WTC11 (cell line): ENCODE data around the gene MAGEB3. TPM values are rescaled to one million over a fixed set of nuclear protein-coding genes. Genes with fewer than 3 reads are reported as not detected.

Source experiments
- ATAC-seq: fragments of 200-7000 bp; cut with Tn5 transposase; 2 replicates; pipeline ENCODE4 v1.10.0; 2021; ENCODE audit warnings: mild to moderate bottlenecking, moderate library complexity
- CTCF ChIA-PET: fragments of 300-600 bp; sonication (Branson Sonifier 250); formaldehyde crosslinking; loops from one replicate; lab custom pipeline; 2021; ENCODE audit warnings: antibody characterized with exemption; lab: Charles Lee
- POLR2A ChIA-PET: fragments of 350-600 bp; sonication (Branson Sonifier 250); formaldehyde crosslinking; loops from one replicate; lab custom pipeline; 2021; ENCODE audit warnings: antibody characterized with exemption; lab: Charles Lee
- DNase-seq: peaks from one replicate; pipeline ENCODE4 v3.0.0; 2021; ENCODE audit warnings: low spot score
- H3K27ac Mint-ChIP-seq: 2 replicates; pipeline ENCODE4 v1.8.0; 2021; ENCODE audit warnings: mixed read lengths
- H3K27me3 Mint-ChIP-seq: 2 replicates; pipeline ENCODE4 v1.8.0; 2021; ENCODE audit warnings: low read depth, mild to moderate bottlenecking, moderate library complexity, mixed read lengths
- H3K36me3 Mint-ChIP-seq: 2 replicates; pipeline ENCODE4 v1.8.0; 2021; ENCODE audit warnings: mixed read lengths
- H3K4me1 Mint-ChIP-seq: 2 replicates; pipeline ENCODE4 v1.8.0; 2022; ENCODE audit warnings: mixed read lengths
- H3K4me3 Mint-ChIP-seq: 2 replicates; pipeline ENCODE4 v1.8.0; 2021; ENCODE audit warnings: mild to moderate bottlenecking, moderate library complexity, mixed read lengths
- H3K9me3 Mint-ChIP-seq: 2 replicates; pipeline ENCODE4 v1.8.0; 2021; ENCODE audit warnings: mixed read lengths
- AR ChIP-seq: fragments of 250-450 bp; sonication (Bioruptor Pico); IDR thresholded peaks from 2 replicates; pipeline ENCODE4 v1.9.0; 2021; ENCODE audit warnings: mild to moderate bottlenecking
- ATF2 ChIP-seq: sonication (generic); formaldehyde crosslinking; IDR thresholded peaks from 2 replicates; pipeline ENCODE4 v1.8.1; 2022; ENCODE audit warnings: low read depth, missing genetic modification reagents, borderline replicate concordance
- EMX1 ChIP-seq: fragments of 250-450 bp; sonication (Bioruptor Pico); IDR thresholded peaks from 2 replicates; pipeline ENCODE4 v1.8.0; 2021; ENCODE audit warnings: mild to moderate bottlenecking
- FOXP1 ChIP-seq: sonication (generic); formaldehyde crosslinking; IDR thresholded peaks from 2 replicates; pipeline ENCODE4 v1.8.0; 2022; ENCODE audit warnings: missing genetic modification reagents, mild to moderate bottlenecking, moderate library complexity, borderline replicate concordance
- GABPB1 ChIP-seq: sonication (generic); formaldehyde crosslinking; IDR thresholded peaks from 2 replicates; pipeline ENCODE4 v1.8.1; 2023; ENCODE audit warnings: mild to moderate bottlenecking, missing genetic modification reagents
- GTF2I ChIP-seq: fragments of 250-450 bp; sonication (Bioruptor Pico); conservative IDR thresholded peaks from 2 replicates; pipeline ENCODE4 v1.4.0; 2021; ENCODE audit warnings: mild to moderate bottlenecking
- HMGXB4 ChIP-seq: sonication (generic); formaldehyde crosslinking; IDR thresholded peaks from 2 replicates; pipeline ENCODE4 v1.8.1; 2023; ENCODE audit warnings: mild to moderate bottlenecking, moderate library complexity, missing genetic modification reagents
- IRF2 ChIP-seq: sonication (generic); formaldehyde crosslinking; IDR thresholded peaks from 2 replicates; pipeline ENCODE4 v1.8.0; 2022; ENCODE audit warnings: low read depth, missing genetic modification reagents, borderline replicate concordance
- JUN ChIP-seq: sonication (generic); formaldehyde crosslinking; IDR thresholded peaks from 2 replicates; pipeline ENCODE4 v1.8.0; 2023; ENCODE audit warnings: mild to moderate bottlenecking, missing genetic modification reagents
- OVOL2 ChIP-seq: fragments of 250-450 bp; sonication (Bioruptor Pico); IDR thresholded peaks from 2 replicates; pipeline ENCODE4 v1.9.0; 2021; ENCODE audit warnings: mild to moderate bottlenecking, borderline replicate concordance
- PRRX2 ChIP-seq: fragments of 250-450 bp; sonication (Bioruptor Pico); IDR thresholded peaks from 2 replicates; pipeline ENCODE4 v1.8.0; 2021; ENCODE audit warnings: mild to moderate bottlenecking
- SMAD3 ChIP-seq: sonication (generic); formaldehyde crosslinking; IDR thresholded peaks from 2 replicates; pipeline ENCODE4 v1.8.0; 2022; ENCODE audit warnings: missing genetic modification reagents, mild to moderate bottlenecking, borderline replicate concordance
- TP53 ChIP-seq: sonication (generic); formaldehyde crosslinking; IDR thresholded peaks from 2 replicates; pipeline ENCODE4 v1.8.1; 2023; ENCODE audit warnings: mild to moderate bottlenecking, missing genetic modification reagents
- USF2 ChIP-seq: sonication (generic); formaldehyde crosslinking; IDR thresholded peaks from 2 replicates; pipeline ENCODE4 v1.8.1; 2023; ENCODE audit warnings: mild to moderate bottlenecking, missing genetic modification reagents, moderate library complexity
- total RNA-seq: library from RNA; stranded (reverse); gene quantifications from 3 replicates; pipeline ENCODE4 v1.2.3, GENCODE V29; 2021
- TF ChIP-seq, protein P1 (sequence below): fragments of 250-450 bp; sonication (Bioruptor Pico); IDR thresholded peaks from 2 replicates; pipeline ENCODE4 v1.9.0; 2021; ENCODE audit warnings: mild to moderate bottlenecking, borderline replicate concordance
- TF ChIP-seq, protein P2 (sequence below): sonication (generic); formaldehyde crosslinking; conservative IDR thresholded peaks from 2 replicates; pipeline ENCODE4 v1.8.1; 2023; ENCODE audit warnings: mild to moderate bottlenecking, low read depth, missing genetic modification reagents, moderate library complexity

MAGEB3 gene
- total RNA-seq, 1 experiment from 2014 or later: 0.11 TPM

DNA sequence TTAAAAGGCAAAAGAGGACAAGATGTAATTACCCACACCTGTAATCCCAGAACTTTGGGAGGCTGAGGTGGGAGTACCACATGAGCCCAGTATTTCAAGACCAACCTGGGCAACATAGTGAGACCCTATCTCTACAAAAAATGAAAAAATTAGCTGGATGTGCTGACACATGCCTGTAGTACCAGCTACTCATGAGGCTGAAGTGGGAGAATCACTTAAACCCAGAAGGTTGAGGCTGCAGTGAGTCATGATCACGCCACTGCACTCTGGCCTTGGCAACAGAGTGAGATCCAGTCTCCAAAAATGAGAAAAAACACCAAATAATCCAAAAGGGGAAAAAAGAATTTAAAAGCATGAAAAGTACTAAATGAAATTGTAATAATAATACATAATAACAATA is 47.9 kb downstream of the MAGEB3 start (continued):
- TF ChIP-seq, protein P1, sequence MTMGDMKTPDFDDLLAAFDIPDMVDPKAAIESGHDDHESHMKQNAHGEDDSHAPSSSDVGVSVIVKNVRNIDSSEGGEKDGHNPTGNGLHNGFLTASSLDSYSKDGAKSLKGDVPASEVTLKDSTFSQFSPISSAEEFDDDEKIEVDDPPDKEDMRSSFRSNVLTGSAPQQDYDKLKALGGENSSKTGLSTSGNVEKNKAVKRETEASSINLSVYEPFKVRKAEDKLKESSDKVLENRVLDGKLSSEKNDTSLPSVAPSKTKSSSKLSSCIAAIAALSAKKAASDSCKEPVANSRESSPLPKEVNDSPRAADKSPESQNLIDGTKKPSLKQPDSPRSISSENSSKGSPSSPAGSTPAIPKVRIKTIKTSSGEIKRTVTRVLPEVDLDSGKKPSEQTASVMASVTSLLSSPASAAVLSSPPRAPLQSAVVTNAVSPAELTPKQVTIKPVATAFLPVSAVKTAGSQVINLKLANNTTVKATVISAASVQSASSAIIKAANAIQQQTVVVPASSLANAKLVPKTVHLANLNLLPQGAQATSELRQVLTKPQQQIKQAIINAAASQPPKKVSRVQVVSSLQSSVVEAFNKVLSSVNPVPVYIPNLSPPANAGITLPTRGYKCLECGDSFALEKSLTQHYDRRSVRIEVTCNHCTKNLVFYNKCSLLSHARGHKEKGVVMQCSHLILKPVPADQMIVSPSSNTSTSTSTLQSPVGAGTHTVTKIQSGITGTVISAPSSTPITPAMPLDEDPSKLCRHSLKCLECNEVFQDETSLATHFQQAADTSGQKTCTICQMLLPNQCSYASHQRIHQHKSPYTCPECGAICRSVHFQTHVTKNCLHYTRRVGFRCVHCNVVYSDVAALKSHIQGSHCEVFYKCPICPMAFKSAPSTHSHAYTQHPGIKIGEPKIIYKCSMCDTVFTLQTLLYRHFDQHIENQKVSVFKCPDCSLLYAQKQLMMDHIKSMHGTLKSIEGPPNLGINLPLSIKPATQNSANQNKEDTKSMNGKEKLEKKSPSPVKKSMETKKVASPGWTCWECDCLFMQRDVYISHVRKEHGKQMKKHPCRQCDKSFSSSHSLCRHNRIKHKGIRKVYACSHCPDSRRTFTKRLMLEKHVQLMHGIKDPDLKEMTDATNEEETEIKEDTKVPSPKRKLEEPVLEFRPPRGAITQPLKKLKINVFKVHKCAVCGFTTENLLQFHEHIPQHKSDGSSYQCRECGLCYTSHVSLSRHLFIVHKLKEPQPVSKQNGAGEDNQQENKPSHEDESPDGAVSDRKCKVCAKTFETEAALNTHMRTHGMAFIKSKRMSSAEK (CRISPR knock-in tag): no peak
- TF ChIP-seq USF2 (CRISPR knock-in tag): no peak
- no peak for TF ChIP-seq GTF2I

- Mint-ChIP-seq H3K4me1 (peaks cover under 1% of the 10 kb centered on the region; the same call in 1 of the 2 replicates), H3K36me3 (no peaks in the 10 kb centered on the region), H3K4me3 (no peak overlapping the region), H3K27ac (no peak overlapping the region), H3K27me3 (no peaks in the 10 kb centered on the region), H3K9me3 (no peaks in the 10 kb centered on the region)
- ChIA-PET POLR2A (no interaction called here), CTCF (no interaction called here)
- TF ChIP-seq EMX1: no peak
- no peak for TF ChIP-seq JUN (CRISPR knock-in tag)
- TF ChIP-seq, protein P2, sequence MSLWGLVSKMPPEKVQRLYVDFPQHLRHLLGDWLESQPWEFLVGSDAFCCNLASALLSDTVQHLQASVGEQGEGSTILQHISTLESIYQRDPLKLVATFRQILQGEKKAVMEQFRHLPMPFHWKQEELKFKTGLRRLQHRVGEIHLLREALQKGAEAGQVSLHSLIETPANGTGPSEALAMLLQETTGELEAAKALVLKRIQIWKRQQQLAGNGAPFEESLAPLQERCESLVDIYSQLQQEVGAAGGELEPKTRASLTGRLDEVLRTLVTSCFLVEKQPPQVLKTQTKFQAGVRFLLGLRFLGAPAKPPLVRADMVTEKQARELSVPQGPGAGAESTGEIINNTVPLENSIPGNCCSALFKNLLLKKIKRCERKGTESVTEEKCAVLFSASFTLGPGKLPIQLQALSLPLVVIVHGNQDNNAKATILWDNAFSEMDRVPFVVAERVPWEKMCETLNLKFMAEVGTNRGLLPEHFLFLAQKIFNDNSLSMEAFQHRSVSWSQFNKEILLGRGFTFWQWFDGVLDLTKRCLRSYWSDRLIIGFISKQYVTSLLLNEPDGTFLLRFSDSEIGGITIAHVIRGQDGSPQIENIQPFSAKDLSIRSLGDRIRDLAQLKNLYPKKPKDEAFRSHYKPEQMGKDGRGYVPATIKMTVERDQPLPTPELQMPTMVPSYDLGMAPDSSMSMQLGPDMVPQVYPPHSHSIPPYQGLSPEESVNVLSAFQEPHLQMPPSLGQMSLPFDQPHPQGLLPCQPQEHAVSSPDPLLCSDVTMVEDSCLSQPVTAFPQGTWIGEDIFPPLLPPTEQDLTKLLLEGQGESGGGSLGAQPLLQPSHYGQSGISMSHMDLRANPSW: no peak
- TF ChIP-seq HMGXB4: no peak
- TF ChIP-seq SMAD3 (CRISPR knock-in tag): no peak
- TF ChIP-seq PRRX2 (CRISPR knock-in tag): no peak
- no peak for TF ChIP-seq TP53
- no peak for TF ChIP-seq FOXP1 (CRISPR knock-in tag)
- TF ChIP-seq AR (CRISPR knock-in tag): no peak
- TF ChIP-seq IRF2 (CRISPR knock-in tag): no peak
- TF ChIP-seq OVOL2 (CRISPR knock-in tag): no peak
- no peak for TF ChIP-seq ATF2 (CRISPR knock-in tag)
- TF ChIP-seq GABPB1 (CRISPR knock-in tag): no peak
- no peak for DNase-seq
- no peak for ATAC-seq
Observed at GRCh38 chrX:30280428-30280827, 50.0 kb downstream of the MAGEB3 start.
